Measurements from ENCODE around the gene SENP1. TPM values are rescaled to one million over a fixed set of nuclear protein-coding genes. Genes with fewer than 3 reads are reported as not detected.

The SENP1 gene
- total and polyA plus RNA-seq, 2 donors (not counting 3 experiments of a cell fraction or from before 2014, with no cell fraction given), result 9.9 to 20.5 TPM

DNA sequence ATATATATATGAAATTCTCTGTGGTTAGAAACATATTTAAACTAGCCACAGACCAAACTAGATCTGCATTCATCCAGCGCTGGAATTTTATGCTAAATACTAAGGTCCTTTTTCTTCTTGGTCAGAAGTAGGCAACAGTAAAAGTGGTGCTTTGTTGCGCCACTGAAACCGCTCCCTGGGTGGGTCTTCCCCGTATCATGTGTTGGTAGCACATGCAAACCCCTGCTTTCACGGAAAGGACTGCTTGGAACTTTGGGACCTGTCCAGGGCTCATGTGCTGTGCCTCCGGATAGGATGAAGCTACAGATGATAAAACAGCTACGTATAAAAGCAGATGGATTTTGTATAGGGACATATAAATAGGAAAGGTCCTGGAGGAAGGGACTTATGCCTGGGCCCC lies 61.5 kb downstream of the SENP1 start:
- peaks cover 5 to 11% of the 10 kb centered on the region in 2 experiments for H3K36me3 ChIP-seq (ENCODE audit: control insufficient read depth in 2 of 2, extremely low read depth in 1 of 2, insufficient read depth in 2 of 2, low read length in 2 of 2)
- no peak overlapping the region for H3K9ac ChIP-seq (replicated peaks; ENCODE audit: extremely low read depth, insufficient read depth, low read length)
- no peaks in the 10 kb centered on the region for H3K4me1 ChIP-seq (ENCODE audit: control insufficient read depth, extremely low read depth, insufficient read depth, low read length)
- dilution Hi-C loops (cut with MboI; ENCODE audit: extremely low pct_ligation_motif_present, low sequenced_read_pairs) (no loop called here), intact Hi-C loops (cut with micrococcal nuclease) (no loop called here)
- H3K27ac ChIP-seq (ENCODE audit: insufficient read depth, low read depth, low read length), result no peak overlapping the region
- no peaks in the 10 kb centered on the region for H4K20me1 ChIP-seq (replicated peaks; ENCODE audit: control insufficient read depth, extremely low read depth, insufficient read depth, low read length)
- no peaks in the 10 kb centered on the region for H3K9me1 ChIP-seq (replicated peaks; ENCODE audit: control insufficient read depth, extremely low read depth, insufficient read depth, low read length)
- no peak overlapping the region for H3K4me3 ChIP-seq (replicated peaks in 1 of 3; ENCODE audit: insufficient read depth in 1 of 3, low read depth in 1 of 3, low read length in 3 of 3)
- CTCF ChIA-PET, result interaction anchor here (0.5 to 1.0 kb wide), 2 partner anchors 536 to 574 kb away, joined by 3 read pairs; no protein-coding TSS in a partner anchor
- DNase-seq (ENCODE audit: low read depth, low spot score), result no peak
- POLR2A ChIA-PET, result no interaction called here
- no peak overlapping the region for H2AFZ ChIP-seq (ENCODE audit: low read depth, low read length)
- no TSS peak for BruUV-seq (replicated peaks)
- no peaks in the 10 kb centered on the region for H3K27me3 ChIP-seq (ENCODE audit: control insufficient read depth in 2 of 2, insufficient read depth in 2 of 2, low read length in 2 of 2)
- no peak for FAIRE-seq
- TF ChIP-seq, protein P1, sequence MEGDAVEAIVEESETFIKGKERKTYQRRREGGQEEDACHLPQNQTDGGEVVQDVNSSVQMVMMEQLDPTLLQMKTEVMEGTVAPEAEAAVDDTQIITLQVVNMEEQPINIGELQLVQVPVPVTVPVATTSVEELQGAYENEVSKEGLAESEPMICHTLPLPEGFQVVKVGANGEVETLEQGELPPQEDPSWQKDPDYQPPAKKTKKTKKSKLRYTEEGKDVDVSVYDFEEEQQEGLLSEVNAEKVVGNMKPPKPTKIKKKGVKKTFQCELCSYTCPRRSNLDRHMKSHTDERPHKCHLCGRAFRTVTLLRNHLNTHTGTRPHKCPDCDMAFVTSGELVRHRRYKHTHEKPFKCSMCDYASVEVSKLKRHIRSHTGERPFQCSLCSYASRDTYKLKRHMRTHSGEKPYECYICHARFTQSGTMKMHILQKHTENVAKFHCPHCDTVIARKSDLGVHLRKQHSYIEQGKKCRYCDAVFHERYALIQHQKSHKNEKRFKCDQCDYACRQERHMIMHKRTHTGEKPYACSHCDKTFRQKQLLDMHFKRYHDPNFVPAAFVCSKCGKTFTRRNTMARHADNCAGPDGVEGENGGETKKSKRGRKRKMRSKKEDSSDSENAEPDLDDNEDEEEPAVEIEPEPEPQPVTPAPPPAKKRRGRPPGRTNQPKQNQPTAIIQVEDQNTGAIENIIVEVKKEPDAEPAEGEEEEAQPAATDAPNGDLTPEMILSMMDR (IDR thresholded peaks at IDR 0.05; ENCODE audit: extremely low read depth in 1 of 2, insufficient read depth in 1 of 2, low read depth in 1 of 2, low read length in 2 of 2), result no peak
- TF ChIP-seq MYC (IDR thresholded peaks at IDR 0.05; ENCODE audit: low read depth, low read length) (no peak), POLR2A (IDR thresholded peaks at IDR 0.05; ENCODE audit: low read depth, low read length) (no peak), FOS (IDR thresholded peaks at IDR 0.05; ENCODE audit: borderline replicate concordance, insufficient read depth, low read length) (no peak)
- TF ChIP-seq, protein P2, sequence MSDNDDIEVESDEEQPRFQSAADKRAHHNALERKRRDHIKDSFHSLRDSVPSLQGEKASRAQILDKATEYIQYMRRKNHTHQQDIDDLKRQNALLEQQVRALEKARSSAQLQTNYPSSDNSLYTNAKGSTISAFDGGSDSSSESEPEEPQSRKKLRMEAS (IDR thresholded peaks at IDR 0.05; ENCODE audit: insufficient read depth, insufficient read length), result no peak
- no peak overlapping the region for H3K4me2 ChIP-seq (ENCODE audit: insufficient read depth, low read length)
- H3K79me2 ChIP-seq (ENCODE audit: control insufficient read depth, insufficient read depth, low read length), result no peaks in the 10 kb centered on the region
- no peaks in the 10 kb centered on the region for H3K9me3 ChIP-seq (replicated peaks; ENCODE audit: control insufficient read depth, insufficient read depth, low read length)

DNA sequence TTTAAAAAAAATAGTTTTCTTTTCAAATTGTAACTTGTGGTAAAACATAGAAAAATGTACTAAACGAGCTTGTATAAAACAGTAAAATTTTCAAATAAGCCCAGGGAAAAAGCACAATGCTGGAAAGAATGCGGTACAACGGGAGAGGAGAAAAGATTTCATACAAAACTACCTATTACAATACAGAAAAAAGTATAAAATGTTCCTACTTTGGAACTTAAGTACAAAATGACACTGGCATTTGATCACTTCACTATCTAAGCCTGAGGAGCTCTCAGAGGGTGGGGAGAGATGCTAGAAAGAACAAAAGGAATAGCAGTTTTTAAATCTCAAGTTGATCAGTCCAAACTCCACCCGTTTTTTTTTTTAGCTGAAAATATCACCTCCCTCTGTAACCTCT lies 62.1 kb downstream of the SENP1 start:
- H3K4me1 ChIP-seq (ENCODE audit: control insufficient read depth, extremely low read depth, insufficient read depth, low read length), result no peaks in the 10 kb centered on the region
- no peak for FAIRE-seq
- no TSS peak for BruUV-seq (replicated peaks)
- H3K79me2 ChIP-seq (ENCODE audit: control insufficient read depth, insufficient read depth, low read length), result no peaks in the 10 kb centered on the region
- H3K4me2 ChIP-seq (ENCODE audit: insufficient read depth, low read length), result no peak overlapping the region
- no peak for DNase-seq (ENCODE audit: low read depth, low spot score)
- TF ChIP-seq FOS (IDR thresholded peaks at IDR 0.05; ENCODE audit: borderline replicate concordance, insufficient read depth, low read length) (no peak), POLR2AphosphoS5 (IDR thresholded peaks at IDR 0.05; ENCODE audit: insufficient read depth, low read depth, low read length) (no peak), MYC (IDR thresholded peaks at IDR 0.05; ENCODE audit: low read depth, low read length) (no peak), EZH2 (IDR thresholded peaks at IDR 0.05; ENCODE audit: borderline replicate concordance, low read depth, low read length, severe bottlenecking) (no peak), POLR2A (IDR thresholded peaks at IDR 0.05; ENCODE audit: low read depth, low read length) (no peak), JUN (IDR thresholded peaks at IDR 0.05; ENCODE audit: borderline replicate concordance, insufficient read depth, insufficient read length, low read depth) (no peak), GATA2 (IDR thresholded peaks at IDR 0.05; ENCODE audit: insufficient read depth, insufficient read length, low read depth, low read length) (no peak)
- TF ChIP-seq, protein P1 (IDR thresholded peaks at IDR 0.05; ENCODE audit: extremely low read depth in 1 of 2, insufficient read depth in 1 of 2, low read depth in 1 of 2, low read length in 2 of 2), result no peak
- TF ChIP-seq, protein P2 (IDR thresholded peaks at IDR 0.05; ENCODE audit: insufficient read depth, insufficient read length), result no peak
- dilution Hi-C loops (cut with MboI; ENCODE audit: extremely low pct_ligation_motif_present, low sequenced_read_pairs), result no loop called here
- CTCF ChIA-PET, result no interaction called here
- H2AFZ ChIP-seq (ENCODE audit: low read depth, low read length), result no peak overlapping the region
- H3K4me3 ChIP-seq (replicated peaks in 1 of 3; ENCODE audit: insufficient read depth in 1 of 3, low read depth in 1 of 3, low read length in 3 of 3), result no peak overlapping the region
- no peaks in the 10 kb centered on the region for H4K20me1 ChIP-seq (replicated peaks; ENCODE audit: control insufficient read depth, extremely low read depth, insufficient read depth, low read length)
- no peaks in the 10 kb centered on the region for H3K9me1 ChIP-seq (replicated peaks; ENCODE audit: control insufficient read depth, extremely low read depth, insufficient read depth, low read length)
- H3K27ac ChIP-seq (ENCODE audit: insufficient read depth, low read depth, low read length), result no peak overlapping the region
- peaks cover 5 to 11% of the 10 kb centered on the region in 2 experiments for H3K36me3 ChIP-seq (ENCODE audit: control insufficient read depth in 2 of 2, extremely low read depth in 1 of 2, insufficient read depth in 2 of 2, low read length in 2 of 2)
- no peak overlapping the region for H3K9ac ChIP-seq (replicated peaks; ENCODE audit: extremely low read depth, insufficient read depth, low read length)
- H3K27me3 ChIP-seq (ENCODE audit: control insufficient read depth in 2 of 2, insufficient read depth in 2 of 2, low read length in 2 of 2), result no peaks in the 10 kb centered on the region
- H3K9me3 ChIP-seq (replicated peaks; ENCODE audit: control insufficient read depth, insufficient read depth, low read length), result no peaks in the 10 kb centered on the region
- POLR2A ChIA-PET, result no interaction called here
- intact Hi-C loops (cut with micrococcal nuclease), result no loop called here
